RWPE2 (cell line): ENCODE measurements around the gene ITPKC.

Experiments
- ATAC-seq: fragments of 200-7000 bp; cut with Tn5 transposase; 3 replicates; pipeline ENCODE4 v1.9.1; 2021; ENCODE audit warnings: low read depth
- DNase-seq: peaks from one replicate; pipeline ENCODE4 v3.0.0-alpha.2; 2020; ENCODE audit warnings: low spot score
- H3K27ac ChIP-seq: fragments of 450-650 bp; 2 replicates; pipeline ENCODE4 v1.5.1; 2017; ENCODE audit warnings: mild to moderate bottlenecking; ENCODE audit not compliant: poor library complexity, severe bottlenecking
- H3K27me3 ChIP-seq: fragments of 250-450 bp; sonication (Bioruptor Pico); 2 replicates; pipeline ENCODE4 v1.5.1; 2021; ENCODE audit warnings: mild to moderate bottlenecking, moderate library complexity; ENCODE audit not compliant: insufficient read depth, poor library complexity, severe bottlenecking
- H3K36me3 ChIP-seq: fragments of 250-450 bp; sonication (Bioruptor Pico); 2 replicates; pipeline ENCODE4 v1.5.1; 2020; ENCODE audit warnings: low read depth, mild to moderate bottlenecking, moderate library complexity
- H3K4me1 ChIP-seq: fragments of 250-450 bp; sonication (Bioruptor Pico); 2 replicates; pipeline ENCODE4 v1.5.1; 2021; ENCODE audit warnings: mild to moderate bottlenecking, moderate library complexity; ENCODE audit not compliant: insufficient read depth, poor library complexity, severe bottlenecking
- H3K4me3 ChIP-seq: fragments of 250-450 bp; sonication (Bioruptor Pico); 2 replicates; pipeline ENCODE4 v1.5.1; 2021; ENCODE audit warnings: mild to moderate bottlenecking, moderate library complexity; ENCODE audit not compliant: severe bottlenecking
- H3K9me3 ChIP-seq: fragments of 250-450 bp; sonication (Bioruptor Pico); 2 replicates; pipeline ENCODE4 v1.5.1; 2021; ENCODE audit warnings: mild to moderate bottlenecking, moderate library complexity; ENCODE audit not compliant: severe bottlenecking
- CTCF ChIP-seq: fragments of 450-650 bp; IDR thresholded peaks from one replicate; pipeline ENCODE4 v1.5.1; 2017; ENCODE audit warnings: mild to moderate bottlenecking, moderate library complexity; ENCODE audit not compliant: poor library complexity, severe bottlenecking

Gene ITPKC

GRCh38 chr19:40689339-40690049, 27.4 kb upstream of the ITPKC start:
- Histone ChIP-seq H3K27me3 (no peaks in the 10 kb centered on the region), H3K4me3 (peak overlapping the region; percentile 49), H3K4me1 (no peaks in the 10 kb centered on the region), H3K27ac (peak overlapping the region; percentile 68), H3K36me3 (peaks cover 20% of the 10 kb centered on the region), H3K9me3 (no peaks in the 10 kb centered on the region)
- ATAC-seq = peak; percentile 9; the same call in 1 of the 3 replicates
- TF ChIP-seq CTCF = no peak
- peak; percentile 69 for DNase-seq

DNA sequence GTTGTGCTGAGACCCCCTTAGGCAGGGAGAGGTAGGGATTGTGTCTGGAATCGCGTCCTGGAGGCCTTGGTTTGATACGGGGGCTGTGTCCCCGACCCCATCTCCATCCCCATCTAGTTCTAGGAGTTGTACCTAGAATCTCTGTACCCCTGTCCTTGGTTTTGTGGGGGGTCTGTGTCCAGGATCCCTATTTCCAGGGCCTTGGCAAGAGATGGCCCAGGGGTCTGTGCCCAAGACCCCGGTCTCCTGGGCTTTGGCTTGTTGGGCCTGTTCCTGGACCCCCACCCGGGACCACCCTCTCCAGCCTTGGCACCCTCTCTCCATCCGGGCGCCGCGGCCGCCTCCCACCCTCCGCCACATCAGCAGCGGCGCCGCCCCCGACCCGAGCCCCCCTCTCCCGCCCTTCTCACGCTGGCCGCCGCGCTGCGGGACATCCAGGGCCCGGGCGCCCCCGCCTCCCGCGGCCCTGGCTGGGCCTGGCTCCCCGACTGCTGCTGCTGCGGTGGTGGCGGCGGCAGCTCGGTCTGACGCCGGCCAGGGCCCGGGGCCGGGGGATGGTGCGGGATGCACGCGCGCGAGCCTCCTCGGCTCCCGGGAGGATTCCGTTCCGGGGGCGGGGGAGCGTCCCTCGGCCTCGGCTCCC, 26.7 kb upstream of the ITPKC start, which contains the start of gene NUMBL:
Gene NUMBL (minus strand): TSS at position 602 of the 643 bp plus-strand sequence. CDS start 168 bp downstream, at position 434.
- H3K27me3 ChIP-seq = no peaks in the 10 kb centered on the region
- H3K9me3 ChIP-seq = no peaks in the 10 kb centered on the region
- peaks cover 20% of the 10 kb centered on the region for H3K36me3 ChIP-seq
- ATAC-seq (peak; percentile 52), DNase-seq (no peak)
- H3K4me3 ChIP-seq = peak within 1 kb of the TSS; percentile 49
- no peaks in the 10 kb centered on the region for H3K4me1 ChIP-seq
- TF ChIP-seq CTCF = no peak
- H3K27ac ChIP-seq = peak within 1 kb of the TSS; percentile 68

GRCh38 chr19:40690693-40691420, 26.1 kb upstream of the ITPKC start:
- ATAC-seq = peak; percentile 82

GRCh38 chr19:40691421-40692211, 25.3 kb upstream of the ITPKC start:
- no peaks in the 10 kb centered on the region for H3K4me1 ChIP-seq
- TF ChIP-seq CTCF = no peak
- no peak overlapping the region for H3K4me3 ChIP-seq
- no peaks in the 10 kb centered on the region for H3K27me3 ChIP-seq
- ATAC-seq (no peak), DNase-seq (no peak)
- peaks cover 22% of the 10 kb centered on the region for H3K36me3 ChIP-seq
- peak overlapping the region; percentile 68 for H3K27ac ChIP-seq
- no peaks in the 10 kb centered on the region for H3K9me3 ChIP-seq

More at GRCh38 chr19:40690693-40691420, 26.1 kb upstream of the ITPKC start:
- no peaks in the 10 kb centered on the region for H3K9me3 ChIP-seq
- peak overlapping the region; percentile 49 for H3K4me3 ChIP-seq
- H3K27me3 ChIP-seq = no peaks in the 10 kb centered on the region
- H3K27ac ChIP-seq = peak overlapping the region; percentile 68
- H3K4me1 ChIP-seq = no peaks in the 10 kb centered on the region
- DNase-seq = peak; percentile 91
- no peak for TF ChIP-seq CTCF
- H3K36me3 ChIP-seq = peaks cover 23% of the 10 kb centered on the region
